Measurements from ENCODE around the gene BLOC1S5. TPM values are rescaled to one million over a fixed set of nuclear protein-coding genes. Genes with fewer than 3 reads are reported as not detected.

BLOC1S5 gene
- total and polyA plus RNA-seq, 9 of the 15 experiments (the other 6 are each of a cell fraction or from before 2014, with no cell fraction given), result 8.5 to 41.0 (median 27.7) TPM

DNA sequence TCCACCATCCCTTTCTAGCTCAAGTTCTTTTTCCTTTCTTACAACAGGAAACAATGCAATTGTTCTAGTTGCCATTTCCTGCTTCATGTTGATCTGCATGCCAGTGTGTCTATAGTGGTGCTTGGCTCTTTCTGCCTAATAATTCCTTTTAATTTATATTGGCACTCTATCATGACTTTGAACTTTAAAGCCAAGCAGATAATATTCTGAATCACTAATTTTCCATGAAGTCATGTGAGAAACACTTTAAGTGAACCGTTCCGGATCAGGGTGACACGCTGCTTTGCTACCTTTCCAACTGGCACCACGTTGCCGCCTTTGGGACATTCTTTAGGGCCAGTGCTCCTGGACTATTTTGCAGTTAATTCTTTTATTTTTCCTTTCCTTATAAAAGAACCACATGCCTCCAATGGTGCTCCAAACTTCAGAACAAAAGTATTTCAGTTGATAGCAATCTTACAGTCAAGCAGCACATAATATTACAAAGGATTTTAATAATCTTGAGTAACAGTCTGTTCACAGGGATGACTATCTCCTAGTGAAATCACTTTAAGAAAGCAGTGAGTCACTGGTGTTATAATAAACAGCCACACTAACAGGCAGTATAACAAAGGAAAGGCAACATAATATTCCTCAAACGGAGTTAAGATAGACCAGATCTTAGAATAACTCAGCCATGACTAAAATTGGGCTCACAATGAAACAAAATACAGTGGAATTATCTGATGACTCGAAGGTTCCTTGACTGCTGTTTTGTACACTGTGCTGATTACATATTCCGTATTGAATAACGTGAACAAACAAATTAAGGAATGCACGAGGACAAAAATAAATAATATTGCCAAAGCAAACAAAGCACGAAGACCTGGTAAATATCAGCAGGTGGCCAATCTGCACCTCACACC lies 19.0 kb upstream of the BLOC1S5 start (continued):
- TF ChIP-seq ZFP1 (CRISPR knock-in tag; IDR thresholded peaks at IDR 0.05) (no peak), EZH2 (IDR thresholded peaks at IDR 0.05; ENCODE audit: borderline replicate concordance, low read depth, low read length) (no peak), FOXK2 (conservative IDR thresholded peaks at IDR 0.05 in 1 of 2, IDR thresholded peaks at IDR 0.05 in 1 of 2; ENCODE audit: low read depth in 2 of 2) (peak in 1 of 2 experiments; percentile 12; a peak in 1 of 4 replicates)

GRCh38 chr6:8082572-8082953 lies 18.4 kb upstream of the BLOC1S5 start:
- Histone ChIP-seq H3K9ac (ENCODE audit: insufficient read depth in 1 of 2, low read depth in 2 of 2, low read length in 2 of 2) (no peak overlapping the region), H3K9me3 (replicated peaks; ENCODE audit: control insufficient read depth, insufficient read depth, low read depth, low read length) (no peaks in the 10 kb centered on the region), H2AFZ (ENCODE audit: low read depth, low read length) (no peak overlapping the region), H3K27ac (ENCODE audit: extremely low read depth, low read depth, low read length) (0 out of 3 replicates have a peak overlapping the region, but pooled peaks have one; percentile 29), H3K9me1 (ENCODE audit: control insufficient read depth, insufficient read depth, low read length) (no peaks in the 10 kb centered on the region), H3K4me1 (replicated peaks in 1 of 2; ENCODE audit: control insufficient read depth in 2 of 2, insufficient read depth in 2 of 2, low read length in 2 of 2) (peaks cover 0 to 23% of the 10 kb centered on the region in 2 experiments; a peak in 4 of 5 replicates), H3K27me3 (ENCODE audit: control insufficient read depth in 2 of 2, insufficient read depth in 2 of 2, low read length in 2 of 2) (no peaks in the 10 kb centered on the region), H3K4me2 (ENCODE audit: insufficient read depth, low read length) (no peak overlapping the region), H3K36me3 (ENCODE audit: control insufficient read depth, insufficient read depth, low read length) (peaks cover 88% of the 10 kb centered on the region), H4K20me1 (replicated peaks; ENCODE audit: control insufficient read depth, insufficient read depth, low read length) (peaks cover 3% of the 10 kb centered on the region; the same call in 1 of the 2 replicates), H3K79me2 (ENCODE audit: control insufficient read depth, insufficient read depth, low read length) (peaks cover 55% of the 10 kb centered on the region), H3K4me3 (no peak overlapping the region)
- BruUV-seq (replicated peaks), result no TSS peak
- ATAC-seq, result no peak
- in situ Hi-C loops (cut with MboI) (no loop called here), intact Hi-C loops (cut with micrococcal nuclease) (no loop called here)
- no peak for DNase-seq (ENCODE audit: extremely low read depth in 1 of 4, low spot score in 3 of 4)
- WGBS (ENCODE audit: insufficient coverage, low coverage, missing lambda C conversion rate), result 91% methylated on average over 1 of the region's 1 CpG
- CTCF ChIA-PET (ENCODE audit: low intra/inter-chr PET ratio), result no interaction called here
- POLR2A ChIA-PET, result interaction anchor here (1.7 kb wide), 1 partner anchor 20 kb away, joined by 3 read pairs; the partner anchor contains the start of gene EEF1E1
- no peak for FAIRE-seq
- TF ChIP-seq PHF8 (IDR thresholded peaks at IDR 0.05; ENCODE audit: borderline replicate concordance, low read length), result no peak
- no peak for TF ChIP-seq ZFP30 (CRISPR knock-in tag; IDR thresholded peaks at IDR 0.05; ENCODE audit: borderline replicate concordance)
- TF ChIP-seq SAFB2 (IDR thresholded peaks at IDR 0.05; ENCODE audit: borderline replicate concordance, low read depth, low read length, severe bottlenecking), result no peak
- TF ChIP-seq ELK1 (CRISPR knock-in tag; IDR thresholded peaks at IDR 0.05), result no peak
- no peak for TF ChIP-seq SAP30 (IDR thresholded peaks at IDR 0.05; ENCODE audit: borderline replicate concordance, insufficient read depth, low read depth, low read length, poor library complexity, severe bottlenecking)
- no peak for TF ChIP-seq NFRKB (IDR thresholded peaks at IDR 0.05; ENCODE audit: low read depth)
- no peak for TF ChIP-seq PTBP1 (IDR thresholded peaks at IDR 0.05; ENCODE audit: low read depth, low read length)
- no peak for TF ChIP-seq ARNT (IDR thresholded peaks at IDR 0.05)
- TF ChIP-seq NONO (IDR thresholded peaks at IDR 0.05; ENCODE audit: low read depth in 2 of 2, low read length in 1 of 2), result no peak
- TF ChIP-seq, protein P1, sequence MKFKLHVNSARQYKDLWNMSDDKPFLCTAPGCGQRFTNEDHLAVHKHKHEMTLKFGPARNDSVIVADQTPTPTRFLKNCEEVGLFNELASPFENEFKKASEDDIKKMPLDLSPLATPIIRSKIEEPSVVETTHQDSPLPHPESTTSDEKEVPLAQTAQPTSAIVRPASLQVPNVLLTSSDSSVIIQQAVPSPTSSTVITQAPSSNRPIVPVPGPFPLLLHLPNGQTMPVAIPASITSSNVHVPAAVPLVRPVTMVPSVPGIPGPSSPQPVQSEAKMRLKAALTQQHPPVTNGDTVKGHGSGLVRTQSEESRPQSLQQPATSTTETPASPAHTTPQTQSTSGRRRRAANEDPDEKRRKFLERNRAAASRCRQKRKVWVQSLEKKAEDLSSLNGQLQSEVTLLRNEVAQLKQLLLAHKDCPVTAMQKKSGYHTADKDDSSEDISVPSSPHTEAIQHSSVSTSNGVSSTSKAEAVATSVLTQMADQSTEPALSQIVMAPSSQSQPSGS (CRISPR knock-in tag; IDR thresholded peaks at IDR 0.05), result no peak
